Uterus (tissue), 4 donors: ENCODE results near the gene SFXN3. TPM values are rescaled to one million over a fixed set of nuclear protein-coding genes. Genes with fewer than 3 reads are reported as not detected.
A peak's percentile ranks its signal among the peaks of the same experiment; 100 is the strongest.

Experiments used
- DNase-seq, 2 donors: peaks; one replicate each; pipeline ENCODE4 v3.0.0-alpha.2; 2019 to 2020
- H3K27ac ChIP-seq, 2 donors: fragments of 200-600 bp; sonication (generic); 1 replicate in 1 of 2; 2 replicates in 1 of 2; pipeline ENCODE4 v1.5.1; 2016 to 2018
- H3K27me3 ChIP-seq, 2 donors: fragments of 200-600 bp; sonication (generic); one replicate each; pipeline ENCODE4 v1.5.1; 2018 to 2019; ENCODE audit warnings: control low read depth in 1 of 2
- H3K36me3 ChIP-seq, 2 donors: fragments of 200-600 bp; sonication (generic); one replicate each; pipeline ENCODE4 v1.5.1; 2019; ENCODE audit warnings: control low read depth in 1 of 2
- H3K4me1 ChIP-seq, 2 donors: fragments of 200-600 bp; sonication (generic); one replicate each; pipeline ENCODE4 v1.5.1; 2018 to 2019; ENCODE audit warnings: control low read depth in 1 of 2
- H3K4me3 ChIP-seq, 2 donors: fragments of 200-600 bp; sonication (generic); 1 replicate in 1 of 2; 2 replicates in 1 of 2; pipeline ENCODE4 v1.5.1; 2018 to 2019; ENCODE audit warnings: mild to moderate bottlenecking in 1 of 2
- H3K9me3 ChIP-seq, 2 donors: fragments of 200-600 bp; sonication (generic); one replicate each; pipeline ENCODE4 v1.5.1; 2019; ENCODE audit warnings: control low read depth in 1 of 2
- POLR2A ChIP-seq, 2 donors: fragments of 450-650 bp; IDR thresholded peaks; one replicate each; pipeline ENCODE4 v1.6.1; 2016; ENCODE audit warnings: antibody characterized with exemption in 2 of 2, mild to moderate bottlenecking in 1 of 2, moderate library complexity in 1 of 2
- intact Hi-C: fragments of 100-400 bp; cut with DNase I; formaldehyde crosslinking; loops from one replicate; pipeline ENCODE4 v1.15.1; 2023; ENCODE audit warnings: low total_unique reads
- total RNA-seq, 4 donors: library from RNA; depleted of rRNA in 3 of 4; stranded (reverse); fragments of >200 nt in 3 of 4; gene quantifications; one replicate each; pipeline versions ENCODE4 v1.1.0 to v1.2.4, GENCODE V29; 2014 to 2023
- TF ChIP-seq, protein P1 (sequence below), 4 experiments: fragments of 200-600 bp in 2 of 4; fragments of 450-650 bp in 2 of 4; sonication (generic) in 2 of 4; IDR thresholded peaks; one replicate each; pipeline ENCODE4 v1.5.1; 2016 to 2019; ENCODE audit warnings: antibody characterized with exemption in 4 of 4, mild to moderate bottlenecking in 2 of 4, moderate library complexity in 1 of 4
- donor health status: DM: yes; HTN: yes; CAD: no.

Gene SFXN3
- total RNA-seq, 4 donors from 2014 or later: 34.6 to 161 (median 58.1) TPM

DNA sequence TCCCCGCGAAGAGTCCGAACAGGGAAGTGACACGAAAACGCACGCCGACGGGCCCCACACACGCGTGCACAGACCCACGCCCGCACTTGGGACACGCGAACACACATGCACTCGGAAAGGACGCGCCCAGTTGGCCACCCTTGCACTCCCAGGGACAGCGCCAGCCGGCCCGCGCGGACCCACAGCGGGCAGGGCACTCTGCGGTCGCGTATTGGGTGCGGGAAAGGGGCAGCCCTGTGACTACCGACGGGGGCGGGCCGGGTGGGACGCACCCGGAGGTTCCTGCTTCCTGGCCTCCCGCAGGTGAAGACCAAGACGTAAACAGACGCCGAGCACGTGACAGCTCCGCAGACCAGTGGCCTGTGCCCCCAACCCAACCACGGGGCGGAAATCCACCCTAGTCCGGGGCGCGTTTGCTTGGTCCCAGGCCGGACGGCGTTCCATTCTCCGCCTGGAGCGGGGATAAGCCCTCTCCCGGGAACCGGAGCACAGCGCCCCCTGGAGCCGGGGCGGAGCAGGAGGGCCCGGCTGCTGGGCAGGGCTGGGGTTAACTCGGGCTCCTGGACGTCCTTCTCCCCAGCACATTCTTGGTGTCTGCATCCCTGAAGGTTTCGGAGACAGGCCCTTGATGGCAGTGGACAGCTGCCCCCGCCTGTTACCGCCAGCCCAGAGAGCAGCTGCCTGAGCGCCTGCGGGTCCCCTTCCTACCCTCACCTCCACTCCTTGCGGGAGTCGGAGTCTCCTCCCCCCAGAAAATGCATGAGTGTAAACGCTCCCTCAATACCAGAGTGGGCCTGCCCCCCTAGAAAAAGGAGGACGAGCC, 33.5 kb upstream of the SFXN3 start:
- H3K27ac ChIP-seq: peak overlapping the region; percentile 100
- intact Hi-C loops: no loop called here

DNA sequence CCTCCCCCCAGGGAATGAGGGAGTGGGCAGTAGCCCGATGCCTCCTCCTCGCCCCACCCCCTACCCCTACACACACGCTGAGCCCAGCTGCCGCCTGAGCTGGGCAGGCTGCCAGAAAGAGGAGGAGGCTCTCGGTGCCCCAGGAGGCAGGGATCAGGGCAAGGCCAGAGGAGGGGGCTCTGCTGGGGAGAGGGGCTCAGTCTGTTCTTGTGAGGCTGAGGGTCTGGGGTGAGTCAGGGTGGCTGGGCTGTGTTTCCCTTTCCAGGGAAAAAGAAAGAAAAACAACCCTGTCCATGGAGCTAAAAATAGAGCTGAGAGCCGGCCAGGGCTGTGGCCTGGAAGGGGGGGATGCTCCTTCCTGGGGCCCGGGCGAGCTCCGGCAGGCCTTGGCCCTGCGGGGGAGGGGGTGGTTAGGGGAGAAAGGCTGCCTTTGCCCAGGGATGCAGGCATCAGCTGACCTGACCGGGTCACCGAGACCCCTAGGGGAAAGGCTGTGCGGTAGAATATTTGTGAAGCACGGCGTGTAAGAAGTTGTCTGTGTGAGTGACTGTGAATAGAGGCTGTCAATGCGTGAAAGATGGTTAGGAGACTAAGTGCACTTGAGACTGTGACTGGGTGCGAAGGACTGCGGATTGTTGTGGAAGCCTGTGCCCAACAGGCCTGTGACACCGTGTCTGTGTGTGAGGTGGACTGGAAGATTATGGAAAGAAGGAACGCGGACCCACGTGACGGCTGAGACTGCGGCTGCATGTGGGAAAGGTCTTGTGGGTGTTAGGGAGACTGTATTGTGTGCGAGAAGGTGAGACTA, 32.6 kb upstream of the SFXN3 start:
- Histone ChIP-seq H3K27me3 (no peaks in the 10 kb centered on the region), H3K4me3 (peak overlapping the region; percentile 88 to 93), H3K9me3 (no peaks in the 10 kb centered on the region), H3K36me3 (no peaks in the 10 kb centered on the region), H3K27ac (peak overlapping the region; percentile 100), H3K4me1 (peaks cover 0 to 11% of the 10 kb centered on the region in 2 donors)
- TF ChIP-seq, protein P1, sequence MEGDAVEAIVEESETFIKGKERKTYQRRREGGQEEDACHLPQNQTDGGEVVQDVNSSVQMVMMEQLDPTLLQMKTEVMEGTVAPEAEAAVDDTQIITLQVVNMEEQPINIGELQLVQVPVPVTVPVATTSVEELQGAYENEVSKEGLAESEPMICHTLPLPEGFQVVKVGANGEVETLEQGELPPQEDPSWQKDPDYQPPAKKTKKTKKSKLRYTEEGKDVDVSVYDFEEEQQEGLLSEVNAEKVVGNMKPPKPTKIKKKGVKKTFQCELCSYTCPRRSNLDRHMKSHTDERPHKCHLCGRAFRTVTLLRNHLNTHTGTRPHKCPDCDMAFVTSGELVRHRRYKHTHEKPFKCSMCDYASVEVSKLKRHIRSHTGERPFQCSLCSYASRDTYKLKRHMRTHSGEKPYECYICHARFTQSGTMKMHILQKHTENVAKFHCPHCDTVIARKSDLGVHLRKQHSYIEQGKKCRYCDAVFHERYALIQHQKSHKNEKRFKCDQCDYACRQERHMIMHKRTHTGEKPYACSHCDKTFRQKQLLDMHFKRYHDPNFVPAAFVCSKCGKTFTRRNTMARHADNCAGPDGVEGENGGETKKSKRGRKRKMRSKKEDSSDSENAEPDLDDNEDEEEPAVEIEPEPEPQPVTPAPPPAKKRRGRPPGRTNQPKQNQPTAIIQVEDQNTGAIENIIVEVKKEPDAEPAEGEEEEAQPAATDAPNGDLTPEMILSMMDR (IDR thresholded peaks at IDR 0.05): no peak
- TF ChIP-seq POLR2A (IDR thresholded peaks at IDR 0.05): peak in 1 of 2 donors; percentile 11
- intact Hi-C loops: no loop called here
- DNase-seq: peak; percentile 85 to 88

More for the DNA sequence above, 33.5 kb upstream of the SFXN3 start:
- TF ChIP-seq, protein P1 (IDR thresholded peaks at IDR 0.05): peak; percentile 75 to 89 (median 82)
- TF ChIP-seq POLR2A (IDR thresholded peaks at IDR 0.05): peak in 1 of 2 donors; percentile 35
- Histone ChIP-seq H3K4me1 (peaks cover 0 to 8% of the 10 kb centered on the region in 2 donors), H3K4me3 (peak overlapping the region; percentile 88 to 93), H3K36me3 (no peaks in the 10 kb centered on the region), H3K9me3 (no peaks in the 10 kb centered on the region), H3K27me3 (no peaks in the 10 kb centered on the region)
- DNase-seq: peak; percentile 69 to 70

- Histone ChIP-seq H3K27ac (peak overlapping the region; percentile 100), H3K9me3 (no peaks in the 10 kb centered on the region), H3K4me3 (peak overlapping the region; percentile 88 to 93), H3K4me1 (peaks cover 0 to 11% of the 10 kb centered on the region in 2 donors), H3K27me3 (no peaks in the 10 kb centered on the region), H3K36me3 (no peaks in the 10 kb centered on the region)
- DNase-seq: peak; percentile 77 to 87
- TF ChIP-seq, protein P1 (IDR thresholded peaks at IDR 0.05): peak; percentile 88 to 97 (median 94)
- TF ChIP-seq POLR2A (IDR thresholded peaks at IDR 0.05): peak; percentile 93 to 99
- intact Hi-C loops: no loop called here
These were observed 31.9 kb upstream of the SFXN3 start for GRCh38 chr10:100998991-100999741.

GRCh38 chr10:100999742-101000126, 31.3 kb upstream of the SFXN3 start, which contains the start of gene LZTS2:
Gene LZTS2, plus strand, starts transcription at chr10:100999808. Its CDS starts 2,731 bp downstream, at chr10:101002539.
- Histone ChIP-seq H3K9me3 (no peaks in the 10 kb centered on the region), H3K27ac (peak within 1 kb of the TSS; percentile 100), H3K27me3 (no peaks in the 10 kb centered on the region), H3K4me3 (peak within 1 kb of the TSS; percentile 88 to 93), H3K4me1 (peaks cover 0 to 11% of the 10 kb centered on the region in 2 donors), H3K36me3 (no peaks in the 10 kb centered on the region)
- TF ChIP-seq, protein P1 (IDR thresholded peaks at IDR 0.05): no peak
- TF ChIP-seq POLR2A (IDR thresholded peaks at IDR 0.05): no peak
- peak in 1 of 2 donors; percentile 43 for DNase-seq
- intact Hi-C loops: no loop called here
